Endothelial cell (in vitro differentiated cells): Measurements from ENCODE around the gene PIAS4. TPM values are rescaled to one million over a fixed set of nuclear protein-coding genes. Genes with fewer than 3 reads are reported as not detected.

Experiments used
- DNase-seq: peaks from one replicate; pipeline ENCODE4 v3.0.0; 2021; ENCODE audit warnings: low spot score
- H3K27ac Mint-ChIP-seq: one replicate; pipeline ENCODE4 v1.8.0; 2021; ENCODE audit warnings: mixed read lengths, inconsistent platforms; ENCODE audit not compliant: unreplicated experiment
- H3K27me3 Mint-ChIP-seq: one replicate; pipeline ENCODE4 v1.8.0; 2021; ENCODE audit warnings: mild to moderate bottlenecking, moderate library complexity, mixed read lengths, inconsistent platforms; ENCODE audit not compliant: unreplicated experiment
- H3K36me3 Mint-ChIP-seq: one replicate; pipeline ENCODE4 v1.8.0; 2021; ENCODE audit warnings: mild to moderate bottlenecking, low read depth, mixed read lengths, inconsistent platforms; ENCODE audit not compliant: unreplicated experiment
- H3K4me1 Mint-ChIP-seq: one replicate; pipeline ENCODE4 v1.8.0; 2021; ENCODE audit warnings: mild to moderate bottlenecking, mixed read lengths, inconsistent platforms; ENCODE audit not compliant: unreplicated experiment
- H3K4me3 Mint-ChIP-seq: one replicate; pipeline ENCODE4 v1.8.0; 2021; ENCODE audit warnings: mild to moderate bottlenecking, mixed read lengths, inconsistent platforms; ENCODE audit not compliant: unreplicated experiment
- H3K9me3 Mint-ChIP-seq: one replicate; pipeline ENCODE4 v1.8.0; 2021; ENCODE audit warnings: mixed read lengths, inconsistent platforms; ENCODE audit not compliant: unreplicated experiment
- total RNA-seq: library from RNA; stranded (reverse); fragmentation: NEBNext Ultra II Directional; extraction: Animal tissue kit (Norgen Biotek cat#: 25700); gene quantifications from one replicate; pipeline ENCODE4 v1.2.1, GENCODE V29; 2021; ENCODE audit not compliant: unreplicated experiment
- TF ChIP-seq, protein P1 (sequence below): fragments of 200-600 bp; sonication (generic); IDR thresholded peaks from one replicate; pipeline ENCODE4 v1.5.0; 2021; ENCODE audit warnings: antibody characterized with exemption; ENCODE audit not compliant: unreplicated experiment

The PIAS4 gene
- total RNA-seq, 1 donor from 2014 or later: 41.2 TPM

DNA sequence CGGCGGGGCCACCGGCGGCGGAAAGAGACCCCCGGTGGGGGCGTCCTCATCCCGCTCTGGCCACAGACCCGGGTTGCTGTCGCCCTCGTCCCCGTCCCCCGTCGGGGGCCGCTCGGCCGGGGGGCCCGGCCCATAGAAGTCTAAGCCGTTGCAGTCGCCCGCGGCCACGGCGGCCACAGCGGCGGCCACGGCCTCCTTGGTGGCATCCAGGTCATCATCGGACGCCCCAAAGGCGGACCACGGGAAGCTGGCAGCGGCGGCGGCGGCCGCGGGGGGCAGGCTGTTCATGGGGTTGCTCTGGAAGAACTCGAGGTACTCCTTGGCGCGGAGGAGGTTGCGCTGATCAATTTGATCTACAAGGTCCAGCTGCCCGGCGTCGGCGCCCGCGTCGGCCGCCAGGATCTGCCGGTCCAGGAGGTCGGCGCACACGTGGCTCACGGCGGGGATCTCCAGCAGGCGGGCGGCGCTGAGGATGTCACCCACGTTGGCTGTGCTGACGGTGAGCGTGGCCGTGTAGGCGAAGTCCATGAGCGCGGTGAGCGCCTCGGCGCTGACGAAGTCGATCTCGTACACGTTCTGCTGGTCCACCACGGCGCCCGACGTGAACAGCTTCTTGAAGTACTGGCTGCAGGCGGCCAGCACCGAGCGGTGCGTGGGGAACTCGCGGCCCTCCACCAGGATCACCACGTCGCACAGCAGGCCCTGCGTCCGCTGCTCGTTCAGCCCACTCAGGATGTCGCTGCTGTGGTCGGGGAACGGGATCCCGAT lies 47.1 kb downstream of the PIAS4 start:
- Mint-ChIP-seq H3K27me3 (peaks cover 15% of the 10 kb centered on the region), H3K4me1 (peaks cover 5% of the 10 kb centered on the region), H3K9me3 (no peaks in the 10 kb centered on the region), H3K4me3 (no peak overlapping the region), H3K36me3 (peaks cover 25% of the 10 kb centered on the region), H3K27ac (no peak overlapping the region)
- TF ChIP-seq, protein P1, sequence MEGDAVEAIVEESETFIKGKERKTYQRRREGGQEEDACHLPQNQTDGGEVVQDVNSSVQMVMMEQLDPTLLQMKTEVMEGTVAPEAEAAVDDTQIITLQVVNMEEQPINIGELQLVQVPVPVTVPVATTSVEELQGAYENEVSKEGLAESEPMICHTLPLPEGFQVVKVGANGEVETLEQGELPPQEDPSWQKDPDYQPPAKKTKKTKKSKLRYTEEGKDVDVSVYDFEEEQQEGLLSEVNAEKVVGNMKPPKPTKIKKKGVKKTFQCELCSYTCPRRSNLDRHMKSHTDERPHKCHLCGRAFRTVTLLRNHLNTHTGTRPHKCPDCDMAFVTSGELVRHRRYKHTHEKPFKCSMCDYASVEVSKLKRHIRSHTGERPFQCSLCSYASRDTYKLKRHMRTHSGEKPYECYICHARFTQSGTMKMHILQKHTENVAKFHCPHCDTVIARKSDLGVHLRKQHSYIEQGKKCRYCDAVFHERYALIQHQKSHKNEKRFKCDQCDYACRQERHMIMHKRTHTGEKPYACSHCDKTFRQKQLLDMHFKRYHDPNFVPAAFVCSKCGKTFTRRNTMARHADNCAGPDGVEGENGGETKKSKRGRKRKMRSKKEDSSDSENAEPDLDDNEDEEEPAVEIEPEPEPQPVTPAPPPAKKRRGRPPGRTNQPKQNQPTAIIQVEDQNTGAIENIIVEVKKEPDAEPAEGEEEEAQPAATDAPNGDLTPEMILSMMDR: no peak
- DNase-seq: no peak

DNA sequence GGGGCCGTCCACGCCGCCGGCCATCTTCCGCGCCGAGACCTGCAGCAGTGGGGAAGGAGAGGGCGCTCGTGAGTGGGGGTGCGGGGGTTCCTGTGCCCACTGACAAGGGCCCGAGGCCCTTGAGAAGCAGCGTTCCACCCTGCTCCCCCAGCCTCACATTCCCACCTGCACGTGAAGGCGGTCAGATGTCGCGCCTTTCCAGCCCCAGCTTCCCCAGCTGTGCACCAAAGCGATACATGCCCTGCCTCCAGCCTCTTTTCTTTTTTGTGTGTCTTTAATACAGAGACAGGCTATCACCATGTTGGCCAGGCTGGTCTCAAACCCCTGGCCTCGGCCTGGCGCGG lies 47.6 kb downstream of the PIAS4 start:
- DNase-seq: no peak
- TF ChIP-seq, protein P1: no peak
- Mint-ChIP-seq H3K36me3 (peaks cover 25% of the 10 kb centered on the region), H3K27ac (peak overlapping the region; percentile 13), H3K27me3 (peaks cover 13% of the 10 kb centered on the region), H3K4me1 (peaks cover 5% of the 10 kb centered on the region), H3K9me3 (no peaks in the 10 kb centered on the region), H3K4me3 (no peak overlapping the region)

DNA sequence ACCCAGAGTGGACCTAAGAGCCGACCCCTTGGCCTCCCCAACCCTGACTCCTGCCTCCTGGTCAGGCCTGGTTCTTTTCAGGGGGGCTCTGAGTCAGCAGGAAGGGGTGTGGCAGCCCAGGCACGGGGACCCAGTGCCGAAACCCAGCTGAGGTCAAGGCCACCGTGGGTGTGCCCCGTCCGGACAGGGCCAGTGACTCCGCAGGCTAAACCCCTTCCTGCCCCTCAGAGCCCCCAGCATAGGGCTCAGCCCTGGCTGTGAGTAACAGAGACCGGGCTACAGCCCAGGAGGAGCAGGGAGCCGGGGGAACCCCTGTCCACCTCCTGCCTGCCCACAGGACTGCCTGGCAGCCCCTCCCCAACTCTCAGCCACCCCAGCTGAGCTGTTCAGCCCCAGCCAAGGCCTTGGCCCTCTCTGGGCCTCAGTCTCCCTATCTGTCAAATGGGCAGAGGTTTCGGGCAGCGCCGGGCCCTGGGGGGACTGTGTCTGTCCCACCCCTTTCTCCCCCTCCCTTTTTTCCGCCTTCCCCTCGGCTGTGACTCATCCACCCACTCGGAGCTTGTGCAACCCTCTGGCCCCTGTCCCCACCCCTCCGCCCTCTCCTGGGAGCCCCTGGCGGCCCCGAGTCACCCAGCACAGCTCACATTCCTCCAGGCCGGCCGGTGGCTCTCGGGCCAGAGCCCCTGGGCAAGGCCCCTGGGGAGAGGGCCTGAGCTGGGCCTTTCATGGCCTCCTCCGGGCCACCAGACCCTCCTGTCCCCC lies 50.6 kb downstream of the PIAS4 start:
- Mint-ChIP-seq H3K4me1 (peaks cover 5% of the 10 kb centered on the region), H3K27ac (no peak overlapping the region), H3K36me3 (peaks cover 11% of the 10 kb centered on the region), H3K9me3 (no peaks in the 10 kb centered on the region), H3K4me3 (no peak overlapping the region), H3K27me3 (peaks cover 13% of the 10 kb centered on the region)
- DNase-seq: no peak
- TF ChIP-seq, protein P1: no peak

DNA sequence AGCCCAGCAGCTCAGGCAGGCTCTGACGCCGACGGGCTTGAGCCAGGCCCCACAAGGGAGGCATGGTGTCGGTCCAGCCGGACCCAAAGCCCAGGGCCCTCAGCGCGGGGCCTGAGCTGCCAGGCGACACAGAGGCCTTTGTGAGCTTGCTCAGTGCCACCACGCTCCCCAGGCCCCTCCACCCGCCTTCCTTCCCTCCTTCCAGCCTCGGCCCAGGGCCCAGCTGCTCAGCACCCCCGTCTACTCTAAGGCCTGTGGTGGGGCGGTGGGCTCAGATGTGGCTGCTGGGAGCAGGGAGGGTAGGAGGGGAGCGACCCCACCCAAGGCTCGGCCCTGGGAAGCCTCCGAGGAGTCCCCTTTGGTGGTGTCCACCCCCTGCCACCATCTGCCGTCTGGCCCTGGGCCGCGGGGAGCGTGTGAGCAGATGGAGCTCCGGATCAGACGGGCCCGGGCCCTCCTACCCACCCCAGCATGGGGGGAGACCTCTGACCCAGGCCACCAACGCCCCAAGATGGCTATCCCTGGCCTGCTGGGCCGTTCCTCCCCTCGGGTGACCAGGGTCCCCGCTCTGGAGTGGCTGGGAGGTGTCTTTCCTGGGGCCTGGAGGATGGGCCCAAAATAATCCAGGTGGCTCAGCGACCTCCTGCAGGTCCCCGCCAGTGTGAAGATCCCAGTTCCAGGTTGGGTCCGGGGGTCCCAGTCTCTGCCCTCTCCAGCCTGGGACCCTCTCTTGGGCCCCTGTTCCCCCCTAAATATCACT lies 51.3 kb downstream of the PIAS4 start:
- no peak for DNase-seq
- Mint-ChIP-seq H3K9me3 (no peaks in the 10 kb centered on the region), H3K4me3 (no peak overlapping the region), H3K4me1 (peaks cover 2% of the 10 kb centered on the region), H3K27ac (no peak overlapping the region), H3K36me3 (peaks cover 4% of the 10 kb centered on the region), H3K27me3 (peaks cover 8% of the 10 kb centered on the region)
- TF ChIP-seq, protein P1: no peak
